Lung microvascular endothelial cell (primary cell): ENCODE measurements around the gene PEX19. TPM values are rescaled to one million over a fixed set of nuclear protein-coding genes. Genes with fewer than 3 reads are reported as not detected.
A peak's percentile ranks its signal among the peaks of the same experiment; 100 is the strongest.
"Not testable (repeated sequence)": the region's sequence is repeated elsewhere in the genome, so short reads cannot be mapped to it uniquely, and the experiment has no call there.

Experiments
- DNase-seq, 2 donors: peaks; one replicate each; pipeline versions ENCODE4 v3.0.0 to v3.0.0-alpha.2; 2010; ENCODE audit warnings: low read depth in 2 of 2
- total RNA-seq: library from RNA; depleted of rRNA; stranded (reverse); fragments of >200 nt; gene quantifications from 2 replicates; pipeline ENCODE4 v1.2.1, GENCODE V29; 2014

Gene PEX19
- 20.3 and 28.4 TPM in 2 replicates for total RNA-seq

GRCh38 chr1:160284782-160285344 is at the start of gene PEX19:
TSS of gene PEX19 (minus strand) at chr1:160285133. CDS start at chr1:160285124, 9 bp downstream.
- DNase-seq: peak; percentile 96

DNA sequence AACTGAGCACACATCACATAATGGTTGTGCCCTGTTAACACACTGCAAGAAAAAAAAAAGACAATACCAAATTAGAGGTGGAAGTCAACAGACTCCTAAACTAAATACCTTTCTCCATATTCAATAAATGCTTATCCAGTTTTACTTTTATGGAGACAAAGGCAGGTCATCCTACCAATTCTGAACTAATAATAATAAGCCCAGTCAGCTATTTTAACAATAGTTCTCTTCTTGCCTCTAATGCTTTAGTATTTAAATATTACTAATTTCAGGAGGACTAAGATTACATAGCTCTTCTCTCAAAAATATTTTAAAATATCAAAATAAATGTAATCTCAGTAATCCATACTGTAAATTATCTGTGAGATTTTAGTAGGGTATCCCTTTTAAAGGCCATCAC is 47.6 kb upstream of the PEX19 start:
- no peak for DNase-seq

GRCh38 chr1:160330119-160330518 is 45.2 kb upstream of the PEX19 start:
- DNase-seq: no peak

DNA sequence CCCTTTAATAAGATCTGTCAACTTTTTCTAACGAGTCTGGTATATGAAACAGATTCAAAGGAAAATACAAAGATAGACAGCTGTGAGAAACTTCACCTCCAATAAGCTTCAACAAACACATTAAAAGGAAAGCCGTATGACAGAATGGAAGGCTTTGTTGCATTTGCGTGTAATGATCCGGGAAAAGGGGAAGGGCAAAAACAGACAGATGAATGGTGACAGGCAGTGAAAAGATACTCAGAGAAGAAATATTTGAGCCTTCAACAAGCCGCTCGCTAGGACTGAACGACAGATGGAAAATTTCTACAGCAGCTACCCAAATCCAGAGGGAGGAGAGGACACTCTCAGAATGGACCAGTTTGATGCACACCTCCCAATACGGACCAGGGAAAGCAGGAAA is 43.3 kb upstream of the PEX19 start:
- no peak for DNase-seq

DNA sequence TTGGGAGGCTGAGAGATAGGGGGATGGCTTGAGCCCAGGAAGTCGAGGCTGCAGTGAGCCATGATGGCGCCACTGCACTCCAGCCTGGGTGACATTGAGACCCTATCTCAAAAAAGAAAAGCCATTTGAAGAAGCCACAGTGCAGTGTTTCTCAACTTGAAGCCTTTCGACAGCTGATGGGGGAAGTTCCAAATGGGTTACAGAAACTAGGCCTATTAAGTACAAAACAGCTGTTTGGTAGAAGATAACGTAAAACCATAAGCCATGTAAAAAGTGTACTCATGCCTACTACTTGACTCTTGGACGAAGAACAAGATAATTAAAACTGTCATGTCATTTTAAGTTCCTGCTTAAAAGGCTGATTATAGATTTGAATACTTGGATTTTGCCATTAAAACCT is 41.5 kb upstream of the PEX19 start:
- DNase-seq: no peak

- no peak for DNase-seq
Measured at GRCh38 chr1:160325252-160325651, 40.3 kb upstream of the PEX19 start.

GRCh38 chr1:160322831-160323230 is 37.9 kb upstream of the PEX19 start:
- DNase-seq: no peak

DNA sequence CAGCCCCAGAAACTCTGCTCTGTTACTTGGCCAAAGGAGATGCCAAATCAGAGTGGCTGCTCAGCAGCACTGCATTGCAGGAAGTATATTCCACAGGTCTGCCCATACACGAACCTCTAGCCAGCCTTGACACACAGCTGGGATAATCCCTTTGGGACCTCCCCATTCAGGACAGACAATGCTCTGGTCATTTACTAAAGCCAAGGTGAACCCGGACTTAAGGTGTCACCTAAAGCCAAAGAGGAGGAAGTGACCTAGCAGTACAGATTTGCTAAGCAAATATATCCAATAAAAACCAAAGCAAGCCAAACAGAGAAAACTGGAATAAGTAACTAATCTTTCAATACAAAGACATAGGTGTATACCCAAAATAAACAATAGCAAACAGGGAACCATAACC is 30.4 kb upstream of the PEX19 start:
- no peak for DNase-seq

DNA sequence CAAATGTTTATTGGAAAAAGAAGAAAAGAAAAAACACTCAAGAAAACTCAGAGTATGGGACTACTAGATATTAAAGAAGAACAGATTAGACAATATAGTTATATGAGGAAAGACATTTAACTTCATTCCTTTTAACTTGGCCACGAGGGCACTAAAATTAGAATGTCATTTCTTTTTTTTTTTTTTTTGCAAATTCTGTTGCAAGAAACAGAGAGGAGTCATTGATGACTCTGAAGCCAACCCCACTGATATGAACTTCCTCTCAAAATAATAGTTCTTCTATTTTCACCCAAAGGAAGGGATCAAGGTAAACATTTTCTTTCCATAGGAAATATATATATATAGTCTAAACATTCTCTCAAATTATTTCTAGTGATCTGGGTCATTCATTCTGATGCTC is 24.6 kb upstream of the PEX19 start:
- no peak for DNase-seq

DNA sequence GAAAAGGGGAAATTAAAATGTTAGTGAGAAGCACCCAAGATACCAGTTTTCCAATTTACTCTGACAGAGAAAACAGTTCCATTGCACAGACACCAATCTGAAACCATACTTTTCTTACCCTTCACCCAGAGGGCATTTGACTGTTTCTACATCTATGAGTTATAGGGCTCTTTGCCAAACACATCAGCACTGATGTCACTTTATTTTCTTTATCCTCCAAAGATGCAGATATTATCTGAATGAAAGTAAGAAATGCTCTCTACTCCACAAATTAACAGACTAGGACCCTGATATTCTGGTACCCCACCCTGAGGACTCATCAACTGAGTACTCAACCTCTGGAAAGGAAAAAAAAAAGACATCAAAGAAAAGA is 24.2 kb upstream of the PEX19 start:
- DNase-seq: no peak

DNA sequence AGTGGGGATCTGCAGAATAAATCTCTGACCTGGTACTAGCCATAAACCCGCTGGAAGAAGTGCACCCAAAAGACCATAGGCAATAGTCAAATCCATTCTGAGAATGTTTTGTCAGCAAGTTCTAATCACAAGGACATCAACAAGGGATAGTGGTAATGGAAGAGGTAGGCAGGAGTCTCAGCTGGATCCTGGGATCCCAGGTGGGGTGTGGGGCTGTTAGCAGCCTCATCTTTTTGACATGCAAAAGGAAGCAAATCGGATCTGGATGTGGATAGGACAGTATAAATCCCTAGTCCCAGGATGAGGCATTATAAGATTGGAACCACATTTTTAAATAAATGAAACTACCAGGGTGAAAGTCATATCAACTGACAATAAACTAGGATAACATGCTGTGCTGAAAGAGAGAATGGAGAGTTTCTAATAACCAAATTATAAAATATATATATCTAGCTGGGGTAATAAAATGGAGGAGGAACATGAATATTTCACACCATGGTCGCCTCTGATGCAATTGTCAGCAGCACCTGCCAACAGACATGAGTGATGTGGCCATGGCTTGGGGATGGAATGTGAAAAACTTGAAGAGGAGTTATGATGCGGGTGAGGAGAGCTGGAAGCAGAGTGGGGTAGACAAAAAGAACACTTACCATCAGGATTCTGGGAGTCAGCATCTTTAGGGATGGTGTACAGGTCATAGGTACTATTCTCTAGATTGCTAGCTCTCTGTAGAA is 23.7 kb upstream of the PEX19 start:
- no peak for DNase-seq

DNA sequence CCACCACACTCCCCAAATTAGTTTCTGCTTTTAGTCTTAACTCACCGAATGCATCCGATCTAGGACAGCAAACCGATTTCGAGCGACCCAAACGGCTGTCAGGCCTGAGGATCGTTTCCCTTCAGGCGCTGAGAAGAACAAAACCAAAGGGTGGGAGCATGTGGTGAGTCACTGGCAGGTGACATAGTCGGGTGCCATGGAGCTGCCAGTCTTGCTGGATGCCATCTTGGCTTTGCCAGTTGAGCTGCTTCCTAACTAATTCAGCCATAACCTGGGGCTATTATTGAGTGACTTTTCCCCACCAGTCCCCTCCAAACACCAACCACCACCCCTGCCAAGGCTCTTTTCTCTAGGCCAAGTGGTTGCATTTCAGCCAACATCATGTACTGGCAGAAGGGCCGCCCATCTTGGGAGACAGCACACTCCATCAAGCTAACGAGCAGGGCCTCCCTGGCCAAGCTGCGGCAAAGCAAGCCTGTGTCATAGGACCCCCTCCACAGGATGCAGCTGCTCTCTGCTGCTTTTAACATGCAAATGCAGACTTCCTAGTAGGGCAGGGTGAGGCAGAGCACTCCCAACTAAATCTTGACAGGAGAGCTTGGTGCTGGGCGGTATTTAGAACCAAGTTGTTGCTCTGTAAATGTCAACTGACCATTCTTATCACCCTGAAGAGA is 22.3 kb upstream of the PEX19 start:
- no peak for DNase-seq

DNA sequence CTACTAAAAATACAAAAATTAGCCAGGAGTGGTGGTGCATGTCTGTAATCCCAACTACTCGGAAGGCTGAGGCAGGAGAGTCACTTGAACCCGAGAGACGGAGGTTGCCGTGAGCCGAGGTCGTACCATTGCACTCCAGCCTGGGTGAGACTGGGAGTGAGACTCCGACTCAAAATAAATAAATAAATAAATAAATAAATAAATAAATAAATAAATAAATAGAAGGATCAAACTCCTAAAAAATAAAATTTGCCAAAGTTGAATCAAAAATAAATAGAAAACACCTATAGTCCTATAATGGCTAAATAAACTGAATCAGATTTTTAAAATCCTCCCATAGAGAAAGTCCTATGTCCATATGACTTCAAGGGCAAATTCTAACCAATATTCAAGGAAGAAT is 15.2 kb upstream of the PEX19 start:
- no peak for DNase-seq

GRCh38 chr1:160296036-160296435 is 11.1 kb upstream of the PEX19 start:
- no peak for DNase-seq

- no peak for DNase-seq
Measured at GRCh38 chr1:160293020-160293968, 8.4 kb upstream of the PEX19 start.

DNA sequence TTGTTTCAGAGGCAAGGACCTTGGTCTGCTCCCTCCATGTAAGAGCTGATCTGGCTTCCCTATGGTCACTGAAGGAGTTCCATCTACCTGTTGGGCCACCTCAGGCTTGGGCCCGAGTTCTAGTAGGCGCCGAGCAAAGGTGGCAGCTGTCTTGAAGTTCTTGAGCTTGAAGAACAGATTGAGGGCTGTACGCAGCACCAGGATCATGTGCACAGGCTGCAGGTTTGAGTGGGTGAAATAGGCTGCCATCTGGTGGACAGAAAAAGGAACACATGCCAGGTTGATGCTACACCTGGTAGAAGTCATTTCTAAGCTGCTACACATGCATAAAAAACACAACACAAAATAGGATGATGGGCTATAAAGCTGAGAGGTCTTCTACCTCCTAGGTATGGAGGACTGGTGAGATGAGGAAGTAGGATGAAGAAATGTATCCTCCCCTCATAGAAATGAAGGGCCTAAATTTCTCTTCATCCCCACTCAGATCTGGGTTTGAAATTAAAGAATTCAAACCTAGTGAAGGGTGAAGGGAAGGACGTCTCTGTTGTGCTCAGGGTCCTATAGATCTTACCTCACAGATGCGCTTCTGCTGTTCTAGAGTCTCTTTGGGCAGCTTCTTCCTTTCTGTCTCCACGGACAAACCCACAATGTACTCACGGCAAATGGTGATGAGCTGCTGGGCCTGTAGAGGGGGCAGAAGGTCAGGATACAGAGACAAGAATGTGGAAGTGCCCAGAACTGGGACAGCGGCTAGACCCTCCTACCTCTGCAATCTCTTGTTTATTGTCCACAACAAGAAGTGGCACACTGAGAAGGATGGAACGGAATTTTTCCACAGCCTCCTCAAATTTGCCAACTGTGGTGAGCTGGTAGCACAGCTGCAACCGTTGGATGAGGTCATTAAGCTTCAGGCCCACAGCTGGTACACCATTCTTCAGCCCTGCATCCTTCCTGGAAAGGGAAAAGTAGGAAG is 6.6 kb upstream of the PEX19 start:
- DNase-seq: peak; percentile 79 to 84

DNA sequence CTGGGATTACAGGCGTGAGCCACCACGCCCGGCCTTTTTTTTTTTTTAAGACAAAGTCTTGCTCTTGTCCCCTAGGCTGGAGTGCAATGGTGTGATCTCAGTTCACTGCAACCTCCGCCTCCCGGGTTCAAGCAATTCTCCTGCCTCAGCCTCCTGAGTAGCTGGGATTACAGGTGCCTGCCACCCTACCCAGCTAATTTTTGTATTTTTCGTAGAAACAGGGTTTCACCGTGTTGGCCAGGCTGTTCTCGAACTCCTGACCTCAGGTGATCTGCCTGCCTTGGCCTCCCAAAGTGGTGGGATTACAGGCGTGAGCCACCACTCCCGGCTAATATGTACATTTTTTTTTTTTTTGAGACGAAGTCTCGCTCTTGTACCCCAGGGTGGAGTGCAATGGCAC is 2.8 kb upstream of the PEX19 start:
- not testable (repeated sequence) for DNase-seq

GRCh38 chr1:160285506-160285905 is 573 bp upstream of the PEX19 start:
- no peak for DNase-seq

DNA sequence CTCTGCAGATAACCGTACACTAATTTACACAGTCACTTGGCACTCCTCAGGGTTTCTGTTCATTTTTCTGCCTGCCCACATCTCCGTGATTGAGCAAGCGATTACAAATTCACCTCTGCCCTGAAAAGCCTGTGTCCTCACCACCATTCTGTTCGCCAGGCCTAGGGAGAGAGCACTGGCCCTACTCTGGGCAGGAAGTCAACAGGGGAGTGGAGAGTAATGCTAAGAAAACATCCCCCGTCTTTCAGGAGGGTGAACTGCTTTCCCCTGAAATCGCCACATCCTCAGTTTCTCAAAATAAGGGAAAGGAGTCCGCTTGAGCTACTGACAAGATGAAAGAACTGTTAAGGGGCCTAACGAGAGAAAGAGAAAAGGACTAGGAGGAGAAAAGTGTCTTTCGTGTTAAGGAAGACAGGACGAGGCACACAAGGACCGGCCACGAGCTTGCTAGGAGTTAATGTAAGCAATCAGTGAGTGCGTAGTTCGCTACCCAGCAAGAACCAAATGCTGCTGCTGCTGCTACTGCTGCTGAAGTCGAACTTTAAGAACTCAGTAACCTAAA is 632 bp downstream of the PEX19 start:
- DNase-seq: peak; percentile 54 to 69

DNA sequence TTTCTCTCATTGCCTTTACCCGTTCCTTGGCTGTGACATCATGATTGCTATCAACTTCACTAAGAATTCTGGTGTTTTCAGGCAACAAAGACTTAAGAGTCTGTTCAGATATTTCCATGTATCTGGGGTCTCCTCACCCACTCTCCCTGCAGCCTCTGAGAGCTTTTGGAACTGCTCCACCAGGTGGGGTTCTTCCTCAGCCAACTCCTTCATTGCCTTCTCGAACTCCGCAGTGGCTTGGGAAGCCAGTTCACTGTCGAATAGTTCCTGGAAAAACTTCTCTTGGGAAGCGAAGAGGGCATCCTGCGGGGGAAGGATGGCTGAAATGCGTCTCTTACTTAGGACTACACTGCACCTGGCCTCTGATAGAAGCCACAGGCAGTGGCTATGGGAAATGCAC is 2.1 kb downstream of the PEX19 start:
- DNase-seq: no peak
